ENCODE results near the gene DLL1.

The DLL1 gene

DNA sequence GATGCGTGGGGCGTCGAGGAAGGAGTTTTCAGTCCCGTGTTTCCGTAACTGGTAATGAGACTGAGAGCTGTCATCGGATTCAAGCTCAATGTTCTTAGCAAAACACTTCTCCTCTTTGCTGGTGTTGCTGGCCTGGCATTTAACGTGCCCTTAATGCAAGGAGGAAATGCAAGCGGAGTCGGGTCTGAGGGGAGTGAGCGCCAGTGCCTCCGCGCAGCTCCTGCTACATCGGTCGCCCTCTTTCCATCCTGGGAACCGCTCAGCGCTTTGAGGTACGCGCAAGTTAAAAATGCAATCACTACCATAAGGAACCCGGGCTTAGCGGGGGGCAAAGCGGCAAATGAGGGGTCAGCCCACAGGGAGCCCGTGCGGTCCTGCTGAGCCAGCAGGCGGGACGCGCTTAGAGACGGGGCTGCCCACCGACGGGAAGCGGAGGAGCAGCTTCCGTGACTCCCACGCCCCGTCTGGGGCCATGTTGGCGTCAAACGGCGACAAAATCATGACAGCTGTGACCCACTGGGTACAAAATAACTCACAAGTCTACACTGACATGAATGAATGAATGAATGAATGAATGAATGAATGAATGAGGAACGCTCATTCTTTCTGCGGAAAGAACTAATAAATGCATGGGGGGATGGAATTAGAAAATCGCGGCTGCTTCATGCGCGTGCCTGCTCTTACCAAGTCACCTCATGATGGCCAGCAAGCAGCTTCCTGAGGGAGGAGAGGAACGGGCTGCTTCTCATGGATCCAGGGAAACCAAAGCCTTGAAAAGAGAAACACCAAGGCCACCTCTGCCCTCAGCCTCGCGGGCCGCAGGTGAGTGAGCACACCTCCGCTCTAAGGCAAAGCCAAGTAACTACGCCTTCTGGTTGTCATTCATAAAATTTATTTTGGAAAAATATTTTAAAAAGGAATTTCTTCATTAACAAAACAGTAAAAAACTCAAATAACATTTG is 9.3 kb downstream of the DLL1 start:
- no peak for DNase-seq

DNA sequence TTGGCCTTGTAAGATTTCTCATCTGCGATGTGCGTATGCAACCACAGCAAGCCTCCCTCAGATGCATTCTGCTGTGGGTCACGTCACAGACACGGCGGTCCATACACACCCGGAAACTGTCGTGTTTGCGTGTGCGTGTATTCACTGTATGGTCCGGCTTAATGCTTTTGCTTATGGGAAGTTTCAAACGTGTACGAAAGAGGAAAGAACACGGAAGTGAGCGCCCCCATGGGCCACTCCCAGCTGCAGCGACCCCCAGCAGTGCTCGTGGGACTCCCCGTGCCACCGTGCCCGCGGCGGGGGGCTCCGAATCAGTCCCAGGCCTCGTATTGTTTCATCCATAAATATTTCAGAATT is 10.2 kb downstream of the DLL1 start:
- DNase-seq, result no peak

- DNase-seq, result peak; percentile 74
Measured at GRCh38 chr6:170279977-170280688, 10.7 kb downstream of the DLL1 start.

GRCh38 chr6:170279426-170279825 is 11.5 kb downstream of the DLL1 start:
- DNase-seq, result no peak

- DNase-seq, result no peak
Measured at GRCh38 chr6:170278743-170279094, 12.2 kb downstream of the DLL1 start.

DNA sequence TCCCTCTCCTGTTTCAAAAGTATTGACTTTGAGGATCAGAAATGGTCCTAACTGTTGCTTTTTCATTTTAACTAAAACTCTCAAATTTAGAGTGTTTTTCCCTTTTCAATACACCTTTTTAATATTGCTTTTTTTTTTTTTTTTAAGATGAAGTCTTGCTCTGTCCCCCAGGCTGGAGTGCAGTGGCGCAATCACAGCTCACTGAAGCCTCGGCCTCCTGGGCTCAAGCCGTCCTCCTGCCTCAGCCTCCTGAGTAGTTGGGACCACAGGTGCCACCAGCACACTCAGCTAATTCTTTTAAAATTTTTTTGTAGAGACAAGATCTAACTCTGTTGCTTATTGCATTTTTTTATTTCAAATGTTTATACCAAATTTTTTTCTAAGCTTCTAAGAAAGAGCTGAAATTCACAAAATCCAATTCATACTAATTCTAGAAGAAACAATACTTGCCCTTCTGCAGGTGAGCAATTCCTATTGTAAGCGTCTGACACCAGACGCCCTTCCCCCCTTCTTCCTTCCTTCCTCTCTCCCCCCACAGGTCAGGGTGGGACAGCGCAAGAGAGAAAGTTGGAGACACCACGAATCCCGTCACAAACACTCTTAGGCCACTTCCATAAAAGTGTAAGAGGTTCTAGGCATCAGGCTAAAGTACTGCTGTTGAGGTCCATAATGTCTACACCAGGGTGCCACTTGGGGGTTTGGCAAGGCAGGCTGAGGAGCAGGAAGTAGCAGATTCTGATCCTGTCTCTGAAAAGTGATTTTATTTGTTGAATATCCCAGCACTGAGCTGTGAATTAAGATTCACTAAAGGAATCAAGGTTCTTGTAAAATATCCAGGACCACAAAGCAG is 12.8 kb downstream of the DLL1 start:
- DNase-seq, result no peak

- DNase-seq, result no peak
Measured at GRCh38 chr6:170276369-170277057, 14.4 kb downstream of the DLL1 start.

- DNase-seq, result no peak
Measured at GRCh38 chr6:170274713-170275560, 15.9 kb downstream of the DLL1 start.

GRCh38 chr6:170273681-170274080 is 17.2 kb downstream of the DLL1 start:
- no peak for DNase-seq

GRCh38 chr6:170273191-170273590 is 17.7 kb downstream of the DLL1 start:
- no peak for DNase-seq

- no peak for DNase-seq
Measured at GRCh38 chr6:170272341-170273065, 18.4 kb downstream of the DLL1 start.

DNA sequence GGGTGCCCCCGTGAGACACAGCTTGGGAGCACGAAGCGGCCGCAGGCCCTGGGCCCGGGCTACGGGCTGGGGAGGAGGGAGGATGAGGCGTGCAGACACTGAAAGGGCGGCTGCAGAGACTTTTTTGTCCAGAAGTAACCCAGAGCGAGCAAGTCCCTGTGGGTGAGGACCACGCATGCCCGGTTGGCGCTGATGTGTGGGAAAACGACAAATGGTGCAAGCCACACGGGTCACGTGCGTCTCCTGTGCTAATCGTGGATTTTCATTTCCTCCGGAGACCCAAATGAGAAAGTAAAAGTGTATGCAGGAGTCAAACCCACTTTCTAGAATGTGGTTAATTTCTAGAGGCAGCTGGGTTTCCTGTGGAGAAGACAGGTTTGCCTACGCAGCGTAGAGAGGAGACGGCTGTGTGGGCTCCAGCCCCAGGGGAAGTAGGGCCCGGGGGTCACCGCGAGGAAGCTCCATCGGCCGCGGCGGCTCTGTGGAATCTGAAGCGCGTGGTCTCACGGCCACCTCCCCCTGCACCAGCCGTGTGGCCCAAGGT is 19.0 kb downstream of the DLL1 start:
- no peak for DNase-seq

DNA sequence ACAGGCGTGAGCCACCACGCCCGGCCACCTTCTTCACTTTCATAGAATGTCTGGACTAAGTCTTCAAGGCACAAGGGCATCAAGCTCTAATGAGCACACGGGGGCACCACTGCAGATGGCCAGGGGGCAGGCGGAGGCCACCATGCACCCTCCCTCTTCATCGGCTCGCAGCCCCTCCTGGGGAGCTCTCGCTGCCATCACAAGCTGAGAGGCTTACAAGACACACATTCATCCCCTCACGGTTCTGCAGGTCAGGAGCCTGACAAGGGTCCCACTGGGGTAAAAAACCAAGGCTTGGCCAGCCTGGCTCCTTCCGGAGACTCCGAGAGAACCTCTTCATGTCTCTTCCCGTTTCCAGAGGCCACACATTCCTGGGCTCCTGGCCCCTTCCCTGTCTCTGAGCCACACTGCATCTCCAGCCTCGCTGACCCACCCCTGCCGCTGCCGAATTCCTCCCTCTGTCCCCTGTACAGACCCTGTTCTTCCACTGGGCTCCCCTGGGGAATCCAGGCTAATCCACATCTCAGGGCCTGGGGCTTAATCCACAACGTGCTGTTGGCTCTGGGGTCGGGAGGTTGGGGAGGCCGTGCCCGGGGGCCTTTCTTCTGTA is 19.8 kb downstream of the DLL1 start:
- DNase-seq, result no peak

GRCh38 chr6:170269846-170270541 is 20.9 kb downstream of the DLL1 start:
- no peak for DNase-seq

GRCh38 chr6:170269151-170269845 is 21.6 kb downstream of the DLL1 start:
- no peak for DNase-seq

GRCh38 chr6:170268216-170269129 is 22.4 kb downstream of the DLL1 start:
- DNase-seq, result no peak

DNA sequence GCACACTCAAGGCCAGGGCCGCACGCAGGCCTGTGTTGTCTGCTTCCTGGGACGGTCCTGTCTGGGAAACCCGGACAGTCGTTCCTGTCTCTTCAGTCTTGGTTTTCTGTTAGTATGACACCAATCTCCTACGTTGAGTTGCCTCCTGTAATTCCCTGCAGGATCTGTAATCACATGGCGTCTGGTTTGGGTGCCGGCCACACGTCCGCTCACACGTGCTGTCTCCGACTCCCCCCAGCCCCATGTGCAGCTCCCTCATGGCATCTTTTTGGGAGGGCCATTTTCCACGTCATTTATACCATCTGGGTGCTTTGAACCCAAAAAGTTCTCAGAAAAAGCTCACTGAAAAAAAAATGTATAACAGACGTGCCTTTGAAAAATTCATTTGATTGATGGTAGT is 23.2 kb downstream of the DLL1 start:
- DNase-seq, result no peak

Data from NCI-H524 treated with DMSO at 0.1 percent for 48 hours (cell line).